HL-60 (cell line): Measurements from ENCODE around the gene SLC30A3.

Source experiments
- DNase-seq, 2 experiments: peaks; one replicate each; pipeline ENCODE4 v3.0.0-alpha.2; 2010 to 2020; ENCODE audit warnings: low read depth in 1 of 2, low spot score in 1 of 2
- H3K27ac ChIP-seq: fragments of 250-450 bp; sonication (Bioruptor Pico); replicated peaks from 2 replicates; pipeline ENCODE4 v1.5.1; 2020; ENCODE audit warnings: mild to moderate bottlenecking, moderate library complexity
- H3K27me3 ChIP-seq: fragments of 250-450 bp; sonication (Bioruptor Pico); 2 replicates; pipeline ENCODE4 v1.5.1; 2021; ENCODE audit warnings: mild to moderate bottlenecking, moderate library complexity; ENCODE audit not compliant: insufficient read depth, poor library complexity, severe bottlenecking
- H3K4me3 ChIP-seq: replicated peaks from 2 replicates; pipeline ENCODE4 v1.5.1; 2011; ENCODE audit warnings: mild to moderate bottlenecking, control low read depth, low read length; ENCODE audit not compliant: insufficient read depth
- CTCF ChIP-seq: IDR thresholded peaks from one replicate; pipeline ENCODE4 v1.5.1; 2011; ENCODE audit warnings: low read length, control low read depth, inconsistent platforms; ENCODE audit not compliant: insufficient read depth
- GABPA ChIP-seq: IDR thresholded peaks from 2 replicates; pipeline ENCODE4 v1.6.1; 2012; ENCODE audit warnings: low read depth
- POLR2AphosphoS5 ChIP-seq: IDR thresholded peaks from 2 replicates; pipeline ENCODE4 v1.6.1; 2012; ENCODE audit warnings: low read depth
- REST ChIP-seq: IDR thresholded peaks from 2 replicates; pipeline ENCODE4 v1.6.1; 2012; ENCODE audit warnings: low read depth; ENCODE audit not compliant: insufficient replicate concordance
- SPI1 ChIP-seq: IDR thresholded peaks from 2 replicates; pipeline ENCODE4 v1.6.1; 2012; ENCODE audit warnings: low read depth, mild to moderate bottlenecking, borderline replicate concordance

SLC30A3 gene

GRCh38 chr2:27217173-27218121 is 45.4 kb downstream of the SLC30A3 start, which contains the start of gene CAD:
CAD (plus strand) TSS chr2:27217369; CDS start chr2:27217552, 183 bp downstream.
- peak within 1 kb of the TSS; percentile 88 for H3K27ac ChIP-seq
- TF ChIP-seq CTCF, result no peak
- TF ChIP-seq REST, result peak; percentile 61
- TF ChIP-seq SPI1, result no peak
- TF ChIP-seq POLR2AphosphoS5, result peak; percentile 90
- TF ChIP-seq GABPA, result no peak
- H3K27me3 ChIP-seq, result no peaks in the 10 kb centered on the region
- H3K4me3 ChIP-seq, result peak within 1 kb of the TSS; percentile 61
- DNase-seq, result peak; percentile 89 to 90

GRCh38 chr2:27216416-27217137 is 46.3 kb downstream of the SLC30A3 start:
- Histone ChIP-seq H3K27ac (peak overlapping the region; percentile 88), H3K4me3 (peak overlapping the region; percentile 61), H3K27me3 (no peaks in the 10 kb centered on the region)
- no peak for TF ChIP-seq GABPA
- no peak for TF ChIP-seq POLR2AphosphoS5
- TF ChIP-seq CTCF, result no peak
- no peak for DNase-seq

GRCh38 chr2:27214941-27215340 is 47.9 kb downstream of the SLC30A3 start:
- H3K27ac ChIP-seq, result no peak overlapping the region
- TF ChIP-seq CTCF (no peak), SPI1 (no peak), POLR2AphosphoS5 (no peak), REST (no peak), GABPA (no peak)
- no peaks in the 10 kb centered on the region for H3K27me3 ChIP-seq
- no peak overlapping the region for H3K4me3 ChIP-seq
- no peak for DNase-seq
